Inferior parietal cortex (tissue), 1 donor: ENCODE data around the gene PLEKHS1.
"Not testable (repeated sequence)": the region's sequence is repeated elsewhere in the genome, so short reads cannot be mapped to it uniquely, and the experiment has no call there.

ENCODE experiments used
- DNase-seq: peaks from one replicate; pipeline ENCODE4 v3.0.0-alpha.2; 2016; ENCODE audit errors: extremely low spot score

The PLEKHS1 gene

GRCh38 chr10:113791691-113792090 is 40.2 kb downstream of the PLEKHS1 start:
- no peak for DNase-seq

DNA sequence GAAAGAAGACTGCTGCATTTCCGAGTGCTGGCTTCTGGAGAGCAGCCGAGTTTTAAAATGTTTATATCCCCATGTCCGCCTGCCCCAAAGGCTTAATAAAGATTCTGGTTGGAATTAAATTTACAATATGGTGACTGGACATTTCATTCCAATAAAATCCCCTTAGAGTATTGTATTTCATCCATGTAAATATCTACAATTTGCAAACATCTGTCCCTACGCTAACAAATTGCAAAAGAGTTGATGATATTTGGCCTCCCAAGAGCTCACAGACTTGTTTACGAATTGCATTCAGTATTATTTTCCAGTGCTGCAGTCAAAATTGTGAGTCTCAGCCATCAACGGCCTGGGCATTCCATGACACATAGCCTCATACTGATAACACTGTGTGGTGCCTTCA is 50.1 kb downstream of the PLEKHS1 start:
- DNase-seq = no peak

DNA sequence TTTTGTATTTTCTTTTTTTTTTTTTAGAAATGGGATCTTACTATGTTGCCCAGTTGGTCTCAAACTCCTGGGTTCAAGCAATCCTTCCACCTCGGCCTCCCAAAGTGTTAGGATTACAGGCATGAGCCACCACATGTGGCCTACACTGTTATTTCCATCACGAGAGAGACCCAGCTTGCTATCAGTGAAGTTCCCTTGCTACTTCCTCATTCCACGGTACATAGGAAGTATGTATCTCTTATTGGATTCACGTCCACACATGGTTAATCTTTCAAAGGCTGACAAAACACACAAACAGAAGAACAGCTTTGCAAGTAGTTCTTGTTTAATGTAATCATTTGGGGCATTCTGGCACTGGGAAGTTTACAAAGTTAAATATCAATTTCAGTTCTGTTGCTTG is 51.5 kb downstream of the PLEKHS1 start:
- DNase-seq = no peak

- no peak for DNase-seq
These were observed 55.0 kb downstream of the PLEKHS1 start for GRCh38 chr10:113806503-113806902.

GRCh38 chr10:113808168-113808567 is 56.7 kb downstream of the PLEKHS1 start:
- DNase-seq = no peak

DNA sequence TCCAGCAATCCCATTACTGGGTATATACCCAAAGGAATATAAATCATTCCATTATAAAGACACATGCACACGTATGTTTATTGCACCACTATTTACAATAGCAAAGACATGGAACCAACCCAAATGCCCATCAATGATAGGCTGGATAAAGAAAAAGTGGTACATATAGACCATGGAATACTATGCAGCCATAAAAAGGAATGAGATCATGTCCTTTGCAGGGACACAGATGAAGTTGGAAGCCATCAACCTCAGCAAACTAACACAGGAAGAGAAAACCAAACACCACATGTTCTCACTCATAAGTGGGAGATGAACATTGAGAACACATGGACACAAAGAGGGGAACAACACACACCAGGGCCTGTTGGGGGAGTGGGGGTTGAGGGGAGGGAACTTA is 63.2 kb downstream of the PLEKHS1 start:
- not testable (repeated sequence) for DNase-seq

DNA sequence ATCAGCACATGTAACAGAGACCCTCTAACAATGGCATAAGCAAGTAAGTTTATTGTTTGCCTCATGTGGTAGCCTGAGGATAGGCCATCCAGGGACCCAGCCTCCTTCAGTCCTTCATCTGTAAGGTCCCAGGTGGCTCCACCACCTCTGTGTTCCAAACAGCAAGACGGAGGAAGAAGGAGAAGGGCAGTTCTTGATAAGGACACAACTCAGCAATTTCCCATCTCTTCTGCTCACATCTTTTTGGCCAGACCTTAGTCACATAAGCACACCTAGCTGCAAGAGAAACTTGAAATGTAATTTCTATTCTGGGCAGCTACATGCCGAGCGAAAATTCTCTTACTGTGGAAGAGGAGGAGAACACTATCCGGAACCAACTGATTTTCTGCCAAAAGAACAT is 68.5 kb downstream of the PLEKHS1 start:
- no peak for DNase-seq

GRCh38 chr10:113820507-113820906 is 69.0 kb downstream of the PLEKHS1 start:
- no peak for DNase-seq

DNA sequence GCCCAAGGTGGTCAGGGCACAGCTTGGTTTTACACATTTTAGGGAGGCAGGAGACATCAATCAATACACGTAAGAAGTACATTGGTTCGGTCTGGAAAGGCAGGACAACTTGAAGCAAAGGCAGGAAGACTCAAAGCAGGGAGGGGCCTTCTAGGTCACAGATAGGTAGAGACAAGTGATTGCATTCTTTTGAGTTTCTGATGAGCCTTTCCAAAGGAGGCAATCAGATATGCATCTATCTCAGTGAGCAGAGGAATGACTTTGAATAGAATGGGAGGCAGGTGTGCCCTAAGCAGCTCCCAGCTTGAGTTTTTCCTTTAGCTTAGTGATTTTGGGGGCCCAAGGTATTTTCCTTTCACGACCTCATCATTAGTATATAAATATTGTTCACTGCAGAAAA is 69.8 kb downstream of the PLEKHS1 start:
- DNase-seq = not testable (repeated sequence)

GRCh38 chr10:113822174-113822573 is 70.7 kb downstream of the PLEKHS1 start:
- no peak for DNase-seq

- DNase-seq = no peak
These were observed 71.9 kb downstream of the PLEKHS1 start for GRCh38 chr10:113823389-113823788.

DNA sequence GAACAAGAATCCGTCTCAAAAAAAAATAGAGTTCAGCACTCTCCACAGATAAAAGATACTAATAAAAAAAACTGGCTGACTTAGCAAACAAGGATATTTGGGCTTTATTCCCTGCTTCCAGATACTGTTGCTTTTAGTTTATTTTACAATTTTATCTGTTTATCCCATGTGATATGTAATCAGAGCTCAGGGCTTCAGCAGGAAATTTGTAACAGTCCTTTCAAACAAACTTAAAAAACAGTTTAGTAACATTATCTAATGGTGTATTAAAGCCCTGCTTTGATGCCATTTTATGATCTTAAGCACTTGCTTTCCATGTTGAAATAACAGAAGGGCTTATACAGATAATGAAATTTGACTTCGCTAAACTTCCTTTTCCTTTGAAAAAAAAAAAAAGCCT is 74.3 kb downstream of the PLEKHS1 start:
- DNase-seq = no peak

DNA sequence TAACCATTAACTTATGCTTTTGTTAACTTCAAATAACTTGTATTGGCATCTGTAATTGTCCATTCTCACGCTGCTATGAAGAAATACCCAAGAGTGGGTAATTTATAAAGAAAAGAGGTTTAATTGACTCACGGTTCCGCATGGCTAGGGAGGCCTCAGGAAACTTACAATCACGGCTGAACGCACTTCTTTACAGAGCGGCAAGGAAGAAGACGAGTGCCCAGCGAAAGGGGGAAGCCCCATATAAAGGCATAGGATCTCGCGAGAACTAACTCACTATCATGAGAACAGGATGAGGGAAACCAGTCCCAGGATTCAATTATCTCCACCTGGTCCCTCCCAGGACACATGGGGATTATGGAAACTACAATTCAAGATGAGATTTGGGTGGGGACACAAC is 77.1 kb downstream of the PLEKHS1 start:
- DNase-seq = not testable (repeated sequence)
